HEK293T (cell line): ENCODE measurements around the gene ADGRD1.

Experiments used
- BHLHE40 ChIP-seq: fragments of 450-650 bp; IDR thresholded peaks from 2 replicates; pipeline ENCODE4 v1.6.1; 2016; ENCODE audit warnings: mild to moderate bottlenecking, moderate library complexity, borderline replicate concordance
- CTBP1 ChIP-seq: fragments of 450-650 bp; IDR thresholded peaks from 2 replicates; pipeline ENCODE4 v1.6.1; 2016; ENCODE audit warnings: borderline replicate concordance
- ELF4 ChIP-seq: fragments of 450-650 bp; IDR thresholded peaks from 2 replicates; pipeline ENCODE4 v1.6.1; 2017; ENCODE audit warnings: antibody characterized with exemption
- FOXA1 ChIP-seq: fragments of 450-650 bp; IDR thresholded peaks from 2 replicates; pipeline ENCODE4 v1.6.1; 2016; ENCODE audit warnings: mild to moderate bottlenecking
- FOXK2 ChIP-seq: fragments of 450-650 bp; IDR thresholded peaks from 2 replicates; pipeline ENCODE4 v1.6.1; 2016; ENCODE audit warnings: mild to moderate bottlenecking
- FOXM1 ChIP-seq: fragments of 450-650 bp; IDR thresholded peaks from 2 replicates; pipeline ENCODE4 v1.6.1; 2017; ENCODE audit warnings: mild to moderate bottlenecking, borderline replicate concordance
- HDGF ChIP-seq: fragments of 450-650 bp; IDR thresholded peaks from 2 replicates; pipeline ENCODE4 v1.6.1; 2017; ENCODE audit warnings: antibody characterized with exemption, borderline replicate concordance
- L3MBTL2 ChIP-seq: fragments of 450-650 bp; conservative IDR thresholded peaks from 2 replicates; pipeline ENCODE4 v1.6.1; 2016; ENCODE audit warnings: mild to moderate bottlenecking
- LEF1 ChIP-seq: fragments of 450-650 bp; IDR thresholded peaks from 2 replicates; pipeline ENCODE4 v1.6.1; 2017; ENCODE audit warnings: mild to moderate bottlenecking, borderline replicate concordance
- NFRKB ChIP-seq: fragments of 450-650 bp; IDR thresholded peaks from 2 replicates; pipeline ENCODE4 v1.6.1; 2016; ENCODE audit warnings: mild to moderate bottlenecking, moderate library complexity
- SP1 ChIP-seq: fragments of 450-650 bp; IDR thresholded peaks from 2 replicates; pipeline ENCODE4 v1.6.1; 2017
- SUZ12 ChIP-seq: fragments of 450-650 bp; IDR thresholded peaks from 2 replicates; pipeline ENCODE4 v1.6.1; 2016; ENCODE audit warnings: mild to moderate bottlenecking
- TARDBP ChIP-seq: fragments of 450-650 bp; IDR thresholded peaks from 2 replicates; pipeline ENCODE4 v1.6.1; 2016
- ZNF384 ChIP-seq: fragments of 450-650 bp; IDR thresholded peaks from 2 replicates; pipeline ENCODE4 v1.6.1; 2016

GRCh38 chr12:131024721-131025120 lies 71.0 kb downstream of the ADGRD1 start:
- no peak for TF ChIP-seq BHLHE40
- TF ChIP-seq HDGF = no peak
- TF ChIP-seq SP1 = no peak
- TF ChIP-seq ELF4 = no peak
- no peak for TF ChIP-seq NFRKB
- no peak for TF ChIP-seq FOXK2
- TF ChIP-seq FOXA1 = no peak
- TF ChIP-seq L3MBTL2 = no peak
- no peak for TF ChIP-seq TARDBP
- TF ChIP-seq SUZ12 = no peak
- no peak for TF ChIP-seq LEF1
- TF ChIP-seq CTBP1 = no peak
- no peak for TF ChIP-seq FOXM1
- no peak for TF ChIP-seq ZNF384
